Measurements from ENCODE around the gene ICE2.
"Not testable (repeated sequence)": the region's sequence is repeated elsewhere in the genome, so short reads cannot be mapped to it uniquely, and the experiment has no call there.

ICE2 gene

GRCh38 chr15:60406513-60407414 is 72.2 kb downstream of the ICE2 start:
- FAIRE-seq: no peak

DNA sequence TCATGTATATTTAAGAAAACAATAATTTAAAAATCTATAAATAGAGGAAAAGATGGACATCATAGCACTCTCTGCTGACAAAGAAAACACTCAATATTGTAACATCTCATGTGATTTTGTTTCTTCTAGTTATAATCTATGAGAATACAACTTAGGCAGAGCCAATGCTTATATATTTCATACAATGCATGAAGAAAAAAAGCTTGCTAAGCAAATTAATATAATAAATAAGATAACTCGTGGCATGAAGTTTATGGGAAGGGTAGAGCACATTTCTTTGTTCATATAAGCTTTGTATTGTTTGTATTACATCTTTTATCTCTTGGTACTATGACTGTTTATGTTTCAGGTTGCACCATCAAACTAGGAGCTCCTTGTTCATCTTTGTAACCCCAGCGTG is 73.5 kb downstream of the ICE2 start:
- FAIRE-seq: no peak

- FAIRE-seq: not testable (repeated sequence)
Measured at GRCh38 chr15:60404351-60404750, 74.6 kb downstream of the ICE2 start.

- FAIRE-seq: no peak
Measured at GRCh38 chr15:60400944-60401343, 78.0 kb downstream of the ICE2 start.

GRCh38 chr15:60399931-60400330 is 79.0 kb downstream of the ICE2 start:
- FAIRE-seq: no peak

- FAIRE-seq: no peak
Measured at GRCh38 chr15:60399246-60399915, 79.6 kb downstream of the ICE2 start.

DNA sequence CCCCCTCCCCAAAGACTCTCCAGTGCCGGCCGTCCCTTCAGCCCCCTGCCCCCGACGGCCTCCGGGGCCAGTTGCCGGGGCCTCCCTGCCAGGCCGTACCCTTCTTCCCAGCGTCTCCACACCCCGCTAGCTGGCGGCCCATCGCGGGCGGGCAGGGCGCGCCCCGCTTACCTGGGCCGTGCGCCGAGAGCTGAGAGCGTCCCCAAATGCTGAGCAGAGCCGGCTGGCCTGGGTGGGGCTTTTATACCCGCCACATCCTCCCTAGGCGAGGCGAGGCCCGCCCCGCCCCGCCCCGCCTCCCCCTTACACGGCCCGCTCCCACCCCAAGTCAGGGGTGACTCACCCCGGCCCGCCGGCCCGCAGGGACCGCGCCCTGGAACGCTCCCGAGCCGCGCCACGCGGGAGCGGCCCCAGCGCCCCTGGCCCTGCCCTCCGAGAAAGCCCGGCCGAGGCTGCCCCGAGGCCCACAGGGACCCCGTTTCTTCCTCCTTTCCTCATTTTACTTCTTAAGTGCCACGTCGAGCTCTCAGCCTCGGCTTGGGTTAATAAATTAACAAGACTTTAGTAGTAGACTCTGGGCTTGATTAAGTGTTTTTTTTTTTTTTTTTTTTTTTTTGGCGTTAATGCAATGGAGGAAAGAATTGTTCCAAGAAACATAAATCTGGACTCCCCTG is 81.0 kb downstream of the ICE2 start, which contains the start of gene ANXA2:
Gene ANXA2 (minus strand): TSS at position 215 of the 674 bp plus-strand sequence. CDS start 11,911 bp downstream, outside the sequence.
- no peak for FAIRE-seq

GRCh38 chr15:60396958-60397771 is 81.8 kb downstream of the ICE2 start:
- FAIRE-seq: no peak

DNA sequence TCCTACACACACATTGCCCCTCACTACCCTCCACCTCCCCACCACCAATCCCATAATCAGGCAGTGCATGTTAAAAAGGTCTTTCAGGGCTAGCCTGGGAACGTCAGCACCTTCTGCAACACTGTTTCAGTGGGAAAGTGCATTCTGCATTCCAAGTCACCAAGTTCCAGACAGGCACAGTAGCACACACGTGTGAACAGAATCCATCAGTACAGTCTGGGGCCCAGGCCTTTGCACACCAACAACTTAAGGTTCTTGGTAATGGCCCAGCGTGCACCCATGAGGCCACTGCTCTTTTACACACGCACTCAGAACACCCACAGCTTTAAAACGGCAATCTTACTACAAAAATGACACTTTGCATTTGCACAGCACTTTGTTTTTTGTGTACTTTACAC is 82.4 kb downstream of the ICE2 start:
- no peak for FAIRE-seq

DNA sequence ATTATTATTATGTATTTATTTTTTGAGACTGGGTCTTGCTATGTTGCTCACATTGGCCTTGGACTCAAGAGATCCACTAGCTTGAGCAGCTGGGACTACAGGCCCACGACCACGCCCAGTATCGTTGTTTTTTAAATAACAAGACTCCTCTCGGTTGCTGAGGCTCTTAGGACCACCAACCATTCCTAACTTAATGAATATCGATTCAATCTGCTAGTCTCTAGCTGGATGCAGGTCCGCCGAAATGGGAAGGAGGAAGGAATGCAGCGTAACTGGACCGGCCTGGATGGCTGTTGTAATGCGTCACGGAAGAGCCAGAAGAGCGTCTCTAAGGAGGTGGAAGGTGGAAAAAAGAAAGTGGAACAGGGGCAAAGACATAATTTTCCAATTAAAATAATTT is 82.8 kb downstream of the ICE2 start:
- FAIRE-seq: no peak

- no peak for FAIRE-seq
Measured at GRCh38 chr15:60395276-60396011, 83.5 kb downstream of the ICE2 start.

- no peak for FAIRE-seq
Measured at GRCh38 chr15:60394689-60395097, 84.2 kb downstream of the ICE2 start.

DNA sequence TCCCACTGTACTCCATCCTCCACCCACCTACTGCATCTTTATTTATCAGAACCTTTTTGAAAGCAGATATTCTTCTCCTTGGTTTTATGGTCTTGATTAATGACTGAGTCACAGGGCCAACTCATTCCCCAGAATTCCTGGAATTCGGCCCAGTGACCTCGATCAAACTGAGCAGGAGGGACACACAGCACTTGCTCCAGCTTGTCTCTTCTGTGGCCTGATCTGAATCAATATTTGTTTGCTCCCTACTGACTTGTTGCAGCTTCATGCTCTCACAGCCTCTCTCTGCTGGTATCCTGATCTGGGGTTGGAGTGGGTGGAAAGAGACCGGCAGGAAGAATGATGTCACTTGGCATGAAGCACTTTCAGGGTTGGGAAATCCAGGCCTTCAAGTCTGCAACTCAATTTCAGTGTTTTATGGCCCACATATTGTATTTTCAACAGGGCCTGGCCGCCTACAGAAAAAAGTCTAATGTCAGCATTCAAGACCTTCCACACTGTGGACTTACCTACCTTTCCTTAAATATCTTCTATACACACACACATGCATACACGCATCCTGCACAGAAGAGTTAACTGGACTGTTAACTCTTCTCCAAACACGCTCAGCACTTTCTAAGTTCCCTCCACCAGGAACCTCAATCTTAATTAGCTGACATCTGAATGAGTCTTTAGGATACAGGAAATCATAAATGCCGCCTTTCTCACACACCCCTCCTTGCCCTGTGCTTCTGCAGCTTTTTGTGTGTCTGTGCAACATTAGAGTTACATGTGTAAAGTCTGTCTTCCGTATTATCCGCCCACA is 85.8 kb downstream of the ICE2 start:
- peak; percentile 83 for FAIRE-seq

- no peak for FAIRE-seq
Measured at GRCh38 chr15:60392601-60392985, 86.3 kb downstream of the ICE2 start.

GRCh38 chr15:60391722-60392315 is 87.1 kb downstream of the ICE2 start:
- no peak for FAIRE-seq

DNA sequence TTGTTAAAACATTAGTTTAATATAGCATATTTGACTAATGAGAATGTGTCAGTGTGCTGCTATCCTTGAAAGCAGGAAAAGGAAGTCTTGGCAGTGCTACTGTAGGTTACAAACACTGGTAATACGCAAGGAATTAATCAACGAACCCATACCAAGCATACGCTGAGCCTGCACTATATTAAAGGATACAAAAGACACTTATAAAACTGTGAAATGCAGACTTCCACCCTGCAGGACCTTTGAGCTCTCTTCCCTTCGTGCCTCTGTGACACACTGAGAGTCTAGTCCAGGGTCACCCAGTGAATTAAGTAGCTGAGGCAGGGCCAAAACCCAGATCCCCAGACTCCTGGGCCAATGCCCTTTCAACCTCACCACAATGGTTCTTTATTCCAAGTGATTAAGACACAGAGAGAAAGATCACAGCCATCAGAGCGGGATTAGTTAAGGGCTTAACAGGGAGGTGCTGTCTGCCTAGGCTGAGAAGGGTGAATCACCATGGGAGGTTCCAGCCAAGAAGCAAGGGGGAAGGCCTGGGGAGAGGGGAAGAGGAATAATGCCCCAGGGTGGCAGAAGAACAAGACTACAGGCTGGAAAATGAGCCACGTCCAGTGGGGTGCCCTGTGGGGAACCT is 88.0 kb downstream of the ICE2 start:
- no peak for FAIRE-seq

GRCh38 chr15:60390231-60390630 is 88.7 kb downstream of the ICE2 start:
- FAIRE-seq: no peak

GRCh38 chr15:60389261-60390077 is 89.5 kb downstream of the ICE2 start:
- FAIRE-seq: no peak

DNA sequence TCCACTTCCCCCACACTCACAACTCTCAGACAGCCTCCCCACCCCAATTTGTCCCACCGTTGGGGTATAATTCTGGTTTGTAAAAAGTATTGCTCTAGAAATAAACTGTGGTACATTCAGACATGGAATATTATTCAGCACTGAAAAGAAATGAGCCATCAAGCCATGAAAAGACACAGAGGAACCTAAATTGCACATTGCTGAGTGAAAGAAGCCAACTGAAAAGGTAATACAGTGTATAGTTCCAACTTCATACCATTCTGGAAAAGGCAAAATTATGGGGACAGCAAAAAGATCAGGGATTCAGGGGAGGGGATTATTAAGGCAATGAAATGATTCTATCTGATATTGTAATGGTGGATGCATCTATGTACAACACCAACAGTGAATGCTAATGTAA is 91.6 kb downstream of the ICE2 start:
- no peak for FAIRE-seq

Data from endometrium (tissue), 2 donors.